RCC 7860 (cell line): Measurements from ENCODE around the gene CCSER1.
"Not testable (repeated sequence)": the region's sequence is repeated elsewhere in the genome, so short reads cannot be mapped to it uniquely, and the experiment has no call there.

Experiments
- DNase-seq: peaks from one replicate; pipeline ENCODE4 v3.0.0-alpha.2; 2015; ENCODE audit warnings: low spot score
- FAIRE-seq: peaks from 2 replicates; lab custom pipeline; 2012; peaks lifted over from hg19 to GRCh38; lab: Jason Lieb, UNC

Gene CCSER1

DNA sequence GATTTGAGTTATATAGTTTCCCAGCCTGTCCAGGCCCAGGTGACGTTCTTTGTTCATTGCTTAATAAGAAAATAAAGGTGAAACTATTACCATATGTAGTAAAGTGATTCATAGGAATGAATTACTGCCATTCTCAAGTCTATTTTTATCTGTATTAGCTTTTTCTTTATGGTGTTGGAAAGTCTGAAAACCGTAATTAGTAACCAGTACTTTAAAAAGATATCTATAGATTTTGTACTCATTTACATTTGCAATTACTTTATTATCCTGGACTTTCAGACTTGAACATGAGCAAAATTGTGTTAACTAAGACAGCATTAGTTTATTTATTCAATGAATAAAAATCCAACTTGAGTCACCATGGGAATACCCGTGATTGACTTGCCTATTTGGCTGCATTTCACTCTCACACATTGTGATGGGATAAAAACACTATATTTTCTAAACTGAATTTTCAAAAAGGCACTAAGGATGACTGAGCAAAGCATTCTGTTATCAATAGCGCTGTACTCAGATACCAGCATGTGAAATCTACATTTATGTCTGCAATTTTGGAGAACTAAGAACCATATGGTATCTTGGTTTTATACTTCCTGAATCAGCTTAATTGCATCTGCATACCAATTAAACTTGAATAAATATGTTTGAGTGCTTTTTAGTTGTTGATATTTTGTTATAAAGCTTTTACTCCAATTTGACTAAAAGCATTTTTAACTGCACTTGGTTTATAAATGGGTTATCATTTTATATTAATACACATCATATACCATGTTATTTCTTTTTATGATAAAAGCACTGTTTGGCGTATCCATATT is 154.6 kb downstream of the CCSER1 start:
- FAIRE-seq (no peak), DNase-seq (no peak)

DNA sequence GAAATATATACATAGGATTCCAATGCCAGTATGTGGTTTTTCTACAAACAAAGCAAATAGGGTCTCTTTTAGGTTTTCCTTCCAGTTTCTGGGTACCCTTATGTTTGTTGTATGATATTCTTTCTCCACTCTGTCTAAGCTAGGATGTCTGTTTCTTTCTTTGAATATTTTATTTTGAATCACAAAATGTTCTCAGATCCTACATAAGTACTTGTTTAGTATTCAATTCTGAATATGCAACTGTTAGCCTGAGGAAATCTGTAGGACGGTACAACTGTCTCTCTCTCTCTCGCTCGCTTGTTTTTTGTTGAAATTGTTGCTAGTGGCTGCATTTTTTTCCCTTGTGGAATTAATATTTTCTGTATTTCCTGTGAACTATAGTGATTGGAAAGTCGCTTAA is 163.2 kb downstream of the CCSER1 start:
- no peak for FAIRE-seq
- DNase-seq, result no peak

DNA sequence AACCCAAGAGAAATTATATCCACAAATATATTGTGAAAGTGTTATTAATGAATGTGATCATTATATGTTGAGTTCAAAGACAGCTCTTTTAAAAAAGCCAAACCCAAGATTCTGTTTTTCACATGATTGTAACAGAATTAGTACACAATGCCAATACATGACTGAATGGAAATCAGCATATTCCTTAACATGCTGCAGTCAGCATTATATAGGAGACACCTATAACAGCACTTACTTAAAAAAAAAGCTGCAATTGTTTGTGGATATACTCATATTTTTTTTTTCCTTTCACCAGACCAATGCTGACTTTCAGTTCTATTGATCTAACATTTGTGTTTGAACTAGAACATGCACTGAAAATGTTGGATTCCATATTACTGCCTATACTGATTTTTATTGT is 165.2 kb downstream of the CCSER1 start:
- FAIRE-seq (no peak), DNase-seq (no peak)

DNA sequence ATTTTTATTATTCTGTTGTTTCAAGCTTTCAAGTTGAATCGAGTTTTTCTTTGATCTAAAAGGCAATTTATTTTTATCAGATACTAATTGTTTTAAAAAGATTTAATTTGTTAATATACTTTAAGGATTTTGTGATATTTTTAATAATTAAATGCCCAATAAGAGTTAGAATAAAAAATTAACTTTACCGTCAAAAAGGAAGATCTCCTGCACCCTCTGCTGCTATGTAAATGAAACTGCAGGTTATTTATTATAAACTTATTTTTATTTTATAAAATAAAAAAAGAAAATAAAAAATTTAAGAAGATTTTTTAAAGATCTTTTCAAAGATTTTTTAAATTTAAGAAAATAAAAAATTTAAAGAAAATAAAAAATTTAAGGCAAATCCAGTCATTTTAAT is 166.1 kb downstream of the CCSER1 start:
- DNase-seq (peak; percentile 4), FAIRE-seq (peak; percentile 86)

DNA sequence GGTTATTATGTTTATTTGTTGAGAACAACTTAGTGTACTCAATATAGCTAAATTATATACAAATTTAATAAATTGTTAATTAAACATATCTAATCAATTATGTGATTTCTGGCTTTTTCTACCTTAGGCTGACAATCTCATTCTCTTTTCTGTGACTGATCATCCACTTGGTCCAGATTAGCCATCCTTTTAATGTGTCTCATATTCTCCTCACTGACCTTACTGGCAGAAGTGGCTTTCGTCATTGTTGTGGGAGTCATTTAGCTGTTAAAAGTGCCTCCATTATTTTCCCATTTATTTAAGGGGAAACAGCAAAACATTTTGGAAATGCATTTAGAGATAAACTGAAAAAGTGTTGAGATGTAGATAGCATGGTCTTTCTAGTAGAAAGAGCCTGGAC is 172.2 kb downstream of the CCSER1 start:
- DNase-seq (no peak), FAIRE-seq (no peak)

DNA sequence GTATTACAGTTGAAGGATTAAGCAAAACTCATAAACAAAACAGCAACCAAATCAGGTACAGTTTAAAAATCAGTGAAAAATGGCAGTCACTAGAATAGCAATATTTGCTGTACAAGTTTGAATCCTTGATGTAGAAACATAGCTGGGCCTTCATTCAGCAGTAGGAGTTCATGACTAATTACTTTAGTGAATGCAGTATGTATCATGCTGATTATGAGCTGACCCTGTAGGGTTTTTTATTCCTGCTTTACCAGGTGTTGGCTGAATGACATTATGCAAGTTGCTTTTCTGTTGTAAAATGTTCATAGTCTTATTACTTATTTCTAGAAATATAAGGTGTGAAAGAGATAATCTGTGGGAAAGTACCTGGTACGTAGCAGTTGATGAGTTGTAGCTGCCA is 179.6 kb downstream of the CCSER1 start:
- no peak for DNase-seq
- no peak for FAIRE-seq

DNA sequence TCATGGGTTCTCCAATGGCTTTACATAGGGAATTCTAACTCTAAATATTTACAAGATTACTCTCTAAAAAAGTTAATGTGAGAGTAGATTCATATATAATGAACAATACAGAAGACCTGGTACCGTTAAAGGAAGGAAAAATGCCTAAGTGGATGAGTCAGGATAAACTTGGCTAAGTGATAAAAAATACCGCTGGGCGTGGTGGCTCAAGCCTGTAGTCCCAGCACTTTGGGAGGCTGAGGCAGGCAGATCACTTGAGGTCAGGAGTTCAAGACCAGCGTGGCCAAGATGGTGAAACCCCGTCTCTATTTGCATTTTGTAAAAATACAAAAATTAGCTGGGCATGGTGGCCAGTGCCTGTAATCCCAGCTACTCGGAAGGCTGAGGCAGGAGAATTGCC is 189.9 kb downstream of the CCSER1 start:
- DNase-seq, FAIRE-seq: not testable (repeated sequence)

DNA sequence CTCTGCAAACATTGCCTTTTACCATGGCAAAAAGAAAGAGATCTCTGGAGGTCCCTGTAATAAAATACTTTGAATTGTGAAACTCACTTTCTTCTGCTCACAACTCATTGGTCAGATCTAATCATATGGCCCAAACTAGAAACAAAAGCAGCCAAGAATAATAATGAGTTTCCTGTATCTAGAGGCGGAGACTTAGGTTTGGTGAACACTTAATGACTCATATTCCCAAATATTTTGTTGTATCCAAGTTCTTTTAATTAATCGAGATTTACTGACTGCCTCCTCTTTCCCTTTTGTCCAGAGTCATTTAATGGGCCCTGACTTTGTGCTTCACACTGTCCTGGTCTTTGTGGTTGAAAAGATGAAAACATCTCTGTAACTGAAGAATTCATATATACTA is 190.6 kb downstream of the CCSER1 start:
- no peak for FAIRE-seq
- peak; percentile 6 for DNase-seq

DNA sequence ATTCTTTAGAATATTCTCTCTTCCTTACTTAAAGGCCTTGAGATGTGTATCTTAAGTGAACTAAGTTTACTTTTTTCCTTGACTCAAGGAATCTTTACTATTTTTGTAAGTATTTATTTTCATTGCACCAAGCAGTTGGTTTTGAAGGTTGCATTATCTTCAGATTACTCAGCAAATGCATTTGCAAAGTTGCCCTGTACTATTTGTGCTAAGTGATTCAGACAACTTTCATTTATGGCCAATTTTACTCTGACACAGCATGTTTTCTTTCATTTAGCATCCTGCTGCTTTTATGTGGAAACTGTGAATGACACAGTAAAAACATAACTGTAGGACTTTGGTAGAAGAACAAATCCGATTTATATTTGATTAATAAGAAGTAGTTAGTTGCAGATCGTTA is 191.0 kb downstream of the CCSER1 start:
- DNase-seq, result no peak
- FAIRE-seq, result no peak

DNA sequence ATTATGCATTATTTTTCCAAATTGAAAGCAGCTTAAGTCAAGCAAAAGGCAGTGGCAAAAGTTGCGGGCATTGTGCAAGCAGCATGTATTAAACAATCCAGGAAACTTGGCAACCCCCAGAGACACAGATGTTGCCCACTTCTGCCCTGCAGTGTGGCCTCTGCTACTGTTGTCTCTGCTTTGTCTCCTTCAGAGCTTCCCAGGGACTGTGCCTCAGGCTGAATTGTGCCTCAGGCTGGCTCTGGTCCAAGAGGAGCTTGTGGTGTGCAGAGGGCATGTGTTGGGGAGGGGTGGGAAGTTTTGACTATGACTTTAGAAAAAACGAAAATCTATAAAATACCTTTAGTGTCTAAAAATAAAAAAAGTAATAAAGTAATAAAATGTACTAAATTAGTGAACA is 201.4 kb downstream of the CCSER1 start:
- FAIRE-seq, result no peak
- no peak for DNase-seq

DNA sequence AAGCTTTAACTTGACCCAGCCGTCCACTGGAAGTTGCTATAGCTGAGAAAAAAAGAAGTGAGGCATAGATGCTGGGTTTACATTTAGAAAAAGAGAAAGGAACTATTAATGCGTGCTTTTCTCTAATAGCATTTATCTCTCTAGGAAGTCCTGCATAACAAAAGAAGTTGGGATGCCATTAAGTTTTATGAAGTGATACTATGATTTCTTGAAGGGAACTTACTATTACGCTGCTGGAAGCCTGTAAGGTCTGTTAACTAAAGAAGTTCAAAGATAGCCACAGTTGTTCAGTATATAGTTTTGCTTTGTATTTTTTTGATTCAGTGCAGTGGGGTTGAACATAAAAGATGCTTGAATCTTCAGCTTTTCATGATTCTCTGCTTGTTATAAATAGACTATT is 203.4 kb downstream of the CCSER1 start:
- FAIRE-seq (no peak), DNase-seq (no peak)

DNA sequence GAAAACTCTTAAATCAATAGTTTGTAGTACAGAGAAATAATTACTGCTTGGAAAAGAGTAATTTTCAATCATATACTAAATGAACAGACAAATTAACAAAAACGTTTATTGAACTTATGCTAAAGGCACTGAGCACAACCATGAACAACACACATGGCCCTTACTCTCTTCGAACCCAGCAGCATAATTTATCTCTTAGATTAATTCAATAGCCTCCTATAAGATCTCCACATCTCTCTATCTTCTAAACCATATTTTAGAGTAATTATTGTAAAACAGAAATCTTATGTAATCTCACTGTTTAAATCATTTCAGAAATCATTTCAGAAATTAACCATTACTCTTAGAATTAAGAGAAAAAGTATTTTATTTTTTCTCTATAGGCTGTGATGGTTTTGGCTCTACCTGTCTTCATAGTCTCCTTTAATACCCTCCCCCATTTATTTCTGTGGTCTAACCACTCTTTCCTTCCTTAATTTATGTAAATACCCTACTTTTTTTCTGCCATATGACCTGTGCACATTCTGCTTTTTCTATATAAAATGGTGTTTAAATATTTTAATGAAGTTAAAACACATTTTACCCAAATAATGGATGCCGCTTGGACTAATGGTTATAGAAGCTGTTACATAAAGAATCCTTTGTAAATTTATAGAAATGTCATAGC is 218.5 kb downstream of the CCSER1 start:
- no peak for DNase-seq
- no peak for FAIRE-seq

DNA sequence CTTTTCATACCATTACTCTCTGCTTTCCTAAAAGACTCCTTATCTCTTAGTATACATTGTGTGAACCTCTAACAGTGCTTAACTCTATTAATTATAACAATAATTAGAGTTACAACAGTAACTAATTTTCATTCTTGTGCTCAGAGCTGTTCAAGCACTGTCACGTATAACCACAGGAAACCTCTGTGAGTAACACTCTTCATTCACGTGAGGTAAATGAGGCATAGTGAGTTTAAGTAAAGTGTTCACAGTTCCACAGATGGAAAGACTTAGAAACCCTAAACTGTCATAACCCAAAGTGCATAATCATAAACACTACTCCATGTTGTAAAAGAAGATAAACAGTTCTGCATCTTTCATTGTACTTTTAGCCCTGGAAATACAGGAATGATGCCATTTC is 222.4 kb downstream of the CCSER1 start:
- DNase-seq (no peak), FAIRE-seq (no peak)

DNA sequence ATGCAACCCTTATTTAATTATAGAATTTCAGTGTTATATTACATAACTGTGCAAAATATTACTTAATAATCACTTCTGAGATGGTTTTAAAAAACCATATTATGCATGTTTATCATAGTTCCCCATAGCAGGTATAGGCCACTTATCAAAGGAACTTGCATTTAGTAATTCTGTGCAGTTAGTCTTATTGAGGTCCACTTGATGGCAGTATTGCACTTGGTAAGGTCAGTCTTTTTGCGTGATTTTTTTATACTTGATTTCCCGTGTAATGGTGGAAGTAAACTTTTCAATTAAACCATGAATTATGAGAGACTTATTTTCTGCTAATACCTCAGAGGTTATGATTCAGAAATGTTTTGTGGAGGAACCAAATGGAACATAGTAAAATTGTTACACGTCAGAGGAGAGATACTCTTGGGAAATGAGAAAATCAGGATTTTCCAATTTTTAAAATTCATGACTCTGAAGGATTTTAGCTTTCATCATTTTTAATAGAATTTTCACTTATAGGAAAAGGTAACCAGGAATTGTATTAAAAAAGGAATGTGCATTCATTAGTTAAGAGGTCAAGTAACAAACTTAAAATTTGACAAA is 230.0 kb downstream of the CCSER1 start:
- FAIRE-seq (peak; percentile 62), DNase-seq (peak; percentile 14)

DNA sequence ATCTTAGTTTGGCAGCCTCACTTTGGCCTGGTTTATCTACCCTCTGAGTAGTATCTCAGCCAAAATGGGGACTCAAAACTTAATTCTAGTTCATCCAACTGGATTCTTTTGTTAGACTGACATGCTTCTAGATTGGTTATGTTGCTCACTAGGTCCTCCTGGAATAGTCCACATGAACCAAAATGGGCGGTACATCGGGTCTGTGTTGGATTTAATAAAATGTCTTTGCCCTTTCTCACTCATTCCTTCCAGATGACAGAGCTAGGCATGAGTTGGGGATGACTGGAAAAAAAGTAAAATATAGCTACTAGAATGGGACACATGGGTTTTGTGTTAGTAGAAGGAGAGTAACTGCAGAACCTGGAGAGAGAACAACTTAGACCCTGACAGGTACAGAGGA is 247.9 kb downstream of the CCSER1 start:
- DNase-seq (no peak), FAIRE-seq (no peak)

DNA sequence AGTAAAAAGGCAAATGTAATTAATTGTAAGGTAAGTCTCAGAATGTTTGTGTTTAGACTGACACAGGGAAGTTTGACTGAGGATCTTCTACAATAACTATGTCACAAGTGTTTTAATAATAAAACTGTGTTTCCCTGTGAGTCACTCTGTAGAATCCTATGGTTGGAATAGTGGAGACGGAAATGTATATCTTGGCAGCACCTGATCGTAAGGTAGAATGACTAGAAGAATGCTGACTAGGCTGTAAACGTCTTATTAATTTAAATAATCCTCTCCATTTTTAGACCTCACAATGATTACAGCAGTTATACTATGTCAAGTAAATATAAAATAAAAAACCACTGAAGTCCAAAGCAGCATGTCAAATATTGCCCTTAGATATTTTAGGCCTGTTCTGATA is 266.0 kb downstream of the CCSER1 start:
- FAIRE-seq, result no peak
- no peak for DNase-seq

DNA sequence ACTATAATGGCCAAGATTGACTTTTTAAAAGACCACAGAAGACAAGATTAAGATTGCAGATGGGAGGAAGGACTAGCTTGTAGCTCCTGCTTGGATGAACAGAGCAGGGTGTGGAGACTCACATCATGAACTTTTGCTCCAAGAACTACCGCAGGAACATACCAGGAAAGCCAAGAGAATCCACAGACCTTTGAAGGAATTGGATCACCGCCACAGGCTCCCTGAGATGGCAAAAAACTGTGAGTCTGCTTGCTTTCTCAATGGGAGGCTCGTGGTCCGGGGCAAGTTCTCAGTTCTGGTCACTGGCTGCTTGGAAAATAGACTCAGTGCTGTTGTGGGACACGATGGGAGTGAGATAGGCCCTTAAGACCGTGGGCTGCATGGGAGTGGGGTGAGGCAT is 276.6 kb downstream of the CCSER1 start:
- no peak for DNase-seq
- FAIRE-seq, result no peak

DNA sequence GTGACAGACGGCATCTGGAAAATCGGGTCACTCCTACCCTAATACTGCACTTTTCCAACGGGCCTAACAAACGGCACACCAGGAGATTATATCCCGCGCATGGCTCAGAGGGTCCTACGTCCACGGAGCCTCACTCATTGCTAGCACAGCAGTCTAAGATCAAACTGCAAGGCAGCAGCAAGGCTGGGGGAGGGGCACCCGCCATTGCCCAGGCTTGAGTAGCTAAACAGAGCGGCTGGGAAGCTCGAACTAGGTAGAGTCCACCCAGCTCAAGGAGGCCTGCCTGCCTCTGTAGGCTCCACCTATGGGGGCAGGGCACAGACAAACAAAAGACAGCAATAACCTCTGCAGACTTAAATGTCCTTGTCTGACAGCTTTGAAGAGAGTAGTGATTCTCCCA is 280.7 kb downstream of the CCSER1 start:
- not testable (repeated sequence) for FAIRE-seq, DNase-seq

DNA sequence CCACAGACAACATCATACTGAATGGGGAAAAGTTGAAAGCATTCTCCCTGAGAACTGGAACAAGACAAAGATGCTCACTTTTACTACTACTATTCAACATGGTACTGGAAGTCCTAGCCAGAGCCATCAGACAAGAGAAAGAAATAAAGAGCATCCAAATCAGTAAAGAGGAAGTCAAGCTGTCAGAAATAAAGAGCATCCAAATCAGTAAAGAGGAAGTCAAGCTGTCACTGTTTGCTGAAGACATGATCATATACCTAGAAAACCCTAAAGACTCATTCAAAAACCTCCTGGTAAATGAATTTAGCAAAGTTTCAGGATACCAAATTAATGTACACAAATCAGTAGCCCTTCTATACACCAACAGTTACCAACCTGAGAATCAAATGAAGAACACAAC is 285.6 kb downstream of the CCSER1 start:
- FAIRE-seq, DNase-seq: not testable (repeated sequence)

DNA sequence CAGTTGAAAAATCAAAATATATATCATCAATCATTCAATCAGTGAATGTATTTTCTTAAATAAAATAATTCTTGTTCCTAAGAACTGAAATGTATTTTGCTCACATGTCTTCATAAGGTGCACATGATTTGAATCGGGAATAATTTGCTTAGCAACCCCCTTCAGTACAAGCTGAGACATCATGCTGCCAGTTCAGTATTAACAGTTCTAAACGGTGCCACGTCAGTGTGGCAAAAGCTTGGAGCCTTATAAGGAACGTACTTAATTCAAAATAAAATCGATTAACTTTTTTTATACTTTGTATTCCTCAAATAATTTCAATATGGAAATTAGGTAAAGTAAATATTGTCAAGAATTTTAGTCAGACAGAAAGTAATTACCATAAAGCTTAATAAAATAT is 287.9 kb downstream of the CCSER1 start:
- DNase-seq, result no peak
- FAIRE-seq, result no peak

DNA sequence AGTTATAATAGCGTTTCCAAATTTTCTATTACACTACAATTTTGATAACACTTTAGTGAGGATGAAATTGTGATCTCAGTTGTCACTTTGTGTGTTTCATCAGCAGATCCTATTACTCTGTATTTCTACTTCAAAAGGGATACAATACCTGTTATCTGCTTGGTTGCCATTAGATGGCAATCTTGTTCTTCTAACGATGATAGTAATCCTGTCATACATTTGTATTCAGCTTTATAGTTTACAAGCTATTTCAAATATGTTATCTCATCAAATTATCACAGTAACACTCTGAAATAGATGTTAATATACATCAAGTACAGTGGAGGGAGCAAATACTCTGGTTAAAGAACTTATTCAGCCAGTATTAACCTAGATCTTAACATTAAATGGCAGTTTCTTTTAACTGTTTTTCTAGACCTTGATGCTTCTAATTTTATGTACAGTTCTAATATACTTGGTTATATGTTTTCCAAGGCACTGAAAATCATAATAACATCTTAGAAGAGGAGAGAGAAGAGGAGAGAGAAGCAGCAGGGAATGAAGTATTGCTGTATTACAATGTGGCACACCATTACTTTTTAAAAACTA is 292.0 kb downstream of the CCSER1 start:
- FAIRE-seq (peak; percentile 73), DNase-seq (peak; percentile 47)

DNA sequence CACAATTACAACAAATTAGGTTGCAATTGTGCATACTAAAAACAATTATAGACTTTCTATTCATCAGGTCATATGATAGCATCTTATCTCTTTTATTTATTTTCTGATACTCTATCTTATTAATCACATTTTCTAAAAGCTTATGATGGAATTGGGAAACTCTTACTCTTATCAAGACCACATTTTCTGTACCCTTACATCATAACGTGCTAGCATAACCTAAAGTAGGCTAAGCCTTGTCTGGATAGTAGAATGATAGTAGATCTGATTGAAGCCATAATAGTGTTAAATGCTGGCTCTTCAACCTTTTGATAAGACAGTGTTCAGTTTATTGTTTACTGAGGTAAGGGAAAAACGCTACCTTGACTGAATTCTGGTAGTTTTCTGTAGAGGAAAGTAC is 294.0 kb downstream of the CCSER1 start:
- FAIRE-seq (no peak), DNase-seq (no peak)
